ENCODE data around the gene ARFGEF3. TPM values are rescaled to one million over a fixed set of nuclear protein-coding genes. Genes with fewer than 3 reads are reported as not detected.
"Not testable (repeated sequence)": the region's sequence is repeated elsewhere in the genome, so short reads cannot be mapped to it uniquely, and the experiment has no call there.

The ARFGEF3 gene
- total RNA-seq, 1 donor from 2014 or later: 1.2 TPM

- ATAC-seq: no peak
These were observed 149.5 kb downstream of the ARFGEF3 start for GRCh38 chr6:138311268-138311667.

GRCh38 chr6:138318741-138319375 lies 157.1 kb downstream of the ARFGEF3 start:
- peak; percentile 51 for ATAC-seq

GRCh38 chr6:138321934-138322333 lies 160.2 kb downstream of the ARFGEF3 start:
- no peak for ATAC-seq

DNA sequence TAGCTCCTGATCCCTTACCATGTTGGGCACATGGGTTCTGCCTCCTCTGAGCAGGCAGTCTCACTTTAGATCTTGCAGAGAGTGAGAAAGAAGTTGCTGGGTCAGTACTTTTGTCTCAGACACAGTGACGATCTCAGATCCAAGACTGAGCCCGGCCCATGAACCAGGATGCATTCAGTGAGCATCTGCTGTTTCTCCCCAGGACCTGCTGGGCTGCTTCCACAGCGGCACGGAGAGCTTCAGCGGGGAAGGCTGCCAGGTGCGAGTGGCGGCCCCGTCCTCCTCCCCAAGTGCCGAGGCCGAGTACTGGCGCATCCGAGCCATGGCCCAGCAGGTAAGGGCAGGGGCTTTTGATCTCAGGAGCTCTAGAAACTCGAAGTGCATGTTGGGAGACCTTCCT lies 162.1 kb downstream of the ARFGEF3 start:
- ATAC-seq: no peak

GRCh38 chr6:138328210-138328609 lies 166.5 kb downstream of the ARFGEF3 start:
- ATAC-seq: no peak

GRCh38 chr6:138330763-138331162 lies 169.0 kb downstream of the ARFGEF3 start:
- no peak for ATAC-seq

DNA sequence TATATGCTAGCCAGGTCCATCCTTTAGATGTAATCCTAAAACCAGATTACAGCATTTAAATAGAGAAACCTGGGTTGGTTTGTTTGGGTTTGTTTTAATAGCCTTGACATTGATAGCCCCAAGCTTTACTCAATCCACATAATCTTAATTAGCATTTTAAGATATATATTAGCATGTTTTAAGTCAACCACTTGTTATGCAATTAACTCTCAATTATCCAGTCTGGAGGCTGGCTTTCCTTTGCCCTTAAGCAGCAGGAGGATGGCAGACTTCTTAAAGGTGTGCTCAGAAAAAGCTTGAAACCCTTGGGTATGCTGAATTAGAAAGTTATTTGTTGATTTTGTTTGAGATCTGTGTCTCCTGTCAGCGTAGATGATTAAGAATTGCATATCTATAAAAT lies 169.7 kb downstream of the ARFGEF3 start:
- ATAC-seq: no peak

DNA sequence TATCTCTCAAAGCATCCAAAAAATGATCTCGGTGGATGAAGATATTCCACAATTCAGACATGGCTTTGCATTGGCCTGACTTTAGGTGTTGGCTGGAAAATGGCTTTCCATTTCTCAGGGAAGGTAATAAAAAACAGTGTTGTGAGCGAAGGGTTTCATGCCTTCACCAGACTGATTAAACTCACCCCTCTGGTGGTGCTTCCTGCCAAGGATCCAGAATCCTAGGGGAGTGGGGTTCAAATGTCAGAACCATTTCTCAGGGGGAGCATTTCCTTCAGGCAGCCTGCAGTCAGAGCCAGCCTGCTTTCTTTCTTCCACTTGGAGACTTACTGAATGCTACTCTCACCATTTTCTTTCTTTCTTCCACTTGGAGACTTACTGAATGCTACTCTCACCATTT lies 170.2 kb downstream of the ARFGEF3 start:
- no peak for ATAC-seq

- no peak for ATAC-seq
These were observed 172.3 kb downstream of the ARFGEF3 start for GRCh38 chr6:138334000-138334399.

- no peak for ATAC-seq
These were observed 173.2 kb downstream of the ARFGEF3 start for GRCh38 chr6:138334963-138335362.

- ATAC-seq: no peak
These were observed 174.5 kb downstream of the ARFGEF3 start for GRCh38 chr6:138336221-138336620.

GRCh38 chr6:138337076-138337475 lies 175.3 kb downstream of the ARFGEF3 start:
- ATAC-seq: no peak

GRCh38 chr6:138339024-138339423 lies 177.3 kb downstream of the ARFGEF3 start:
- no peak for ATAC-seq

DNA sequence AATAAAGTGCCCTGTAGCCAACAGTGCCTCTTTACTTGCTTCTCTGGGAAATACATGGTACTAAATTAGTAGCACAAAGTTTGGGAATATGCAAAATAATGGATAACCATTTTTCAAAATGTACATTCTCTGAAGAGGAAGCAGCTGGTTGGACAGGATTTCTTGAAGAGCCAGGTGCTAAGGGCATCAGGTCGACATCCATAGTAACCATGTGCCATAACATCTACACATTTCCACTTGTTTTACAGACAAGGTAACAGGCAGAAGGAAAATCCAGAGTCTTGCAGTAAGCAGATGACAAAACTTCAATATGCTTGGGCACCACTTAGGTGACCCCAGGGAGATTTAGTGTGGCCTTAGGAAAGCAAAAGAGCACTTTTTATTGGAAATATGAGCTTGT lies 179.4 kb downstream of the ARFGEF3 start:
- no peak for ATAC-seq

- ATAC-seq: no peak
These were observed 181.4 kb downstream of the ARFGEF3 start for GRCh38 chr6:138343112-138343511.

DNA sequence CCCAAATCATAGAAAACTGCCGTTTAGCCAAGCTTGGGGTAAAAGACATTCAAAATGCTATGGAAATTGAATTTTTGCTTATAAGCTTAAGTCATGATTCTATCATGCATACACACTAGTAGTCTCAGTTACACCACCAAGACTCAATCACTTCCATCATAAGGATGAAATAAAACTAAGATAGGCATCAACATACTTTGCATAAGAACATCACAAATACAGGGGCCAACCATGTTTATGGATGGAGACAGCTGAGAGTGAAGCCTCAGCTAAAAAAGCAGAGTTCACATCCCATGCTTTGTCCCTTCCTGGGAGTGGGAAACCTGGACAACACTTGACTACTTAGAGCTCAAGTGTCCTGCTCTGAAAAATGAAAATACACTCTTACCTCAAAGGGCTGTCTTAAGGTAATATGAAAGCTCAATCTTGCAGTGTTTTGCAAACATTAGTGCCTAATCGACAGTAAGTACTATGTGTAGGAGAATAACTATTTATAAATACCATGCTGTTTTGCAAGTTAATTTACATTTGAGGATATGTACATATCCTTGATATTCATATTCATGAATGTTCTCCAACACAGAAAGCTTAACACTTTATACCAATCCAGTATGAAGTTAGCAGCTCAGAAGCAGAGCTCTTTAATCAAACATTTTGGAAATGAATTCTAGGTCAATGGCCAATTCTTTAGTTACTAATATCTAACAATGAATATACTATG lies 184.0 kb downstream of the ARFGEF3 start:
- ATAC-seq: no peak

- ATAC-seq: no peak
These were observed 184.8 kb downstream of the ARFGEF3 start for GRCh38 chr6:138346302-138347195.

DNA sequence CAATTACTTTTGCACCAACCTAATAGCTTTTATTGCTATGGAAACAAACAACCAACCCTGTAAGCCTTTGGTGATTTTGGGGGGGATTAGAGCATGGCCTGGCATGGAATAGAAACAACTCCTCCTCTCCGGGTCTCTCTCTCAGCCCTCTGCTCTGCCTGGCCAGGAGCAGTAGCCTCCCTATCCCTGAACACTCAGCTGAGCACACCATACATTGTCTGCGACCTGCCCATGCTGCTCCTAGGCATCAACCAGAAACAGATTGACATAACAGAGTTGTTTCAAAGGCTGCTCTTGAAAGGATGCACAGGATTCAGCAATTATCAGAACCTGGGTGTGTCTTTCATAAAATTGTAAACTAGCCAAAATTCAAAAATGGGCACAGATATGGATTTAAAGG lies 186.1 kb downstream of the ARFGEF3 start:
- ATAC-seq: no peak

- ATAC-seq: no peak
These were observed 188.2 kb downstream of the ARFGEF3 start for GRCh38 chr6:138349891-138350290.

- ATAC-seq: no peak
These were observed 196.2 kb downstream of the ARFGEF3 start for GRCh38 chr6:138357928-138358327.

- ATAC-seq: not testable (repeated sequence)
These were observed 206.9 kb downstream of the ARFGEF3 start for GRCh38 chr6:138368684-138369083.

DNA sequence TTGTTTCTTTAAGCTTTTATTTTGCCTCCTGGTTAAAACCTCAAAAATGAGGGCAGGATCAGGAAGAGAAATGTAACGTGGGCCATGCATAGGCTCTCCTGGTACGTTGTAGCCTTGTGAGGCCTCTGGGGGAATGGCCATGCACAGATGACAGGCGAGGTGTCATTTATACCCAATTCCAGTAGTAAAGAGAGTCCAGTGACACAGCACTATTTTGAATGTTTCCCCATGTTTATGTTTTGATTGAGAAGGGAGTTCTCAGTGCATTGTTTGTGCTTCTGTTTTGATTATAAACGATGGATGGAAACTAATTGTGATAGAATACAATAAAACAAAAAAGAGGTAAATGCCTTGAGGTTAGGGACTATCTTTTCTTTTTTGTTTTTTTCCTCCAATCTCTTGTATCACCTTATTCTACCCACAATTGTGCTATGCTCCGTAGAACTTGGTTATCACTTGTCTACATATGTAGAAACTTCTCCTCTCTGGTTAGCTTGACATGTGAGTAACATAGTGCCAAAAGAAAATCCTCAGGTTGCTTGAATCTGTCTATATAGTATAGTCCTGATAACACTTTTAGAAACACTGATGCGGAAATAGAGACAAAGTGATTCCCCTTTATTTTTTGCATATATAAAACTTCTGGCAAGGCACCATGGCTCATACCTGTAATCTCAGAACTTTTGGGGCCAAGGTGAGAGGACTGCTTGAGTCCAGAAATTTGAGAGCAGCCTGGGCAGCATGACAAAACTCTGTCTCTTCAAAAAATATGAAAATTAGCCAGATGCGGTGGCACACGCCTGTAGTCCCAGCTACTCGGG lies 209.1 kb downstream of the ARFGEF3 start:
- no peak for ATAC-seq

GRCh38 chr6:138371452-138371711 lies 209.6 kb downstream of the ARFGEF3 start:
- no peak for ATAC-seq

All from esophagus mucosa (tissue), 1 donor.